Measurements from ENCODE around the gene RUFY4. TPM values are rescaled to one million over a fixed set of nuclear protein-coding genes. Genes with fewer than 3 reads are reported as not detected.

Gene RUFY4
- total RNA-seq, 1 experiment from 2014 or later: 0.21 TPM

- Mint-ChIP-seq H3K27me3 (ENCODE audit: unreplicated experiment) (peaks cover 57% of the 10 kb centered on the region), H3K4me1 (ENCODE audit: low read depth, unreplicated experiment) (no peaks in the 10 kb centered on the region), H3K9me3 (ENCODE audit: low read depth, unreplicated experiment) (no peaks in the 10 kb centered on the region), H3K27ac (ENCODE audit: unreplicated experiment) (no peak overlapping the region), H3K4me3 (ENCODE audit: low read depth, unreplicated experiment) (no peak overlapping the region), H3K36me3 (ENCODE audit: insufficient read depth, unreplicated experiment) (no peaks in the 10 kb centered on the region)
- no TSS peak for BruUV-seq (replicated peaks)
- no peak for TF ChIP-seq CTCF (IDR thresholded peaks at IDR 0.05; ENCODE audit: unreplicated experiment)
- intact Hi-C loops (cut with micrococcal nuclease; ENCODE audit: unreplicated experiment): no loop called here
- CTCF ChIA-PET: no interaction called here
- DNase-seq: no peak
These were observed 21.4 kb upstream of the RUFY4 start for GRCh38 chr2:218047536-218048225.

- Mint-ChIP-seq H3K36me3 (ENCODE audit: insufficient read depth, unreplicated experiment) (no peaks in the 10 kb centered on the region), H3K4me3 (ENCODE audit: low read depth, unreplicated experiment) (no peak overlapping the region), H3K27me3 (ENCODE audit: unreplicated experiment) (peaks cover 49% of the 10 kb centered on the region), H3K27ac (ENCODE audit: unreplicated experiment) (no peak overlapping the region), H3K9me3 (ENCODE audit: low read depth, unreplicated experiment) (no peaks in the 10 kb centered on the region), H3K4me1 (ENCODE audit: low read depth, unreplicated experiment) (no peaks in the 10 kb centered on the region)
- TF ChIP-seq CTCF (IDR thresholded peaks at IDR 0.05; ENCODE audit: unreplicated experiment): no peak
- intact Hi-C loops (cut with micrococcal nuclease; ENCODE audit: unreplicated experiment): no loop called here
- DNase-seq: no peak
- BruUV-seq (replicated peaks): no TSS peak
- CTCF ChIA-PET: no interaction called here
These were observed 17.1 kb upstream of the RUFY4 start for GRCh38 chr2:218051903-218052302.

- Mint-ChIP-seq H3K4me1 (ENCODE audit: low read depth, unreplicated experiment) (no peaks in the 10 kb centered on the region), H3K9me3 (ENCODE audit: low read depth, unreplicated experiment) (no peaks in the 10 kb centered on the region), H3K4me3 (ENCODE audit: low read depth, unreplicated experiment) (no peak overlapping the region), H3K27ac (ENCODE audit: unreplicated experiment) (no peak overlapping the region), H3K36me3 (ENCODE audit: insufficient read depth, unreplicated experiment) (no peaks in the 10 kb centered on the region), H3K27me3 (ENCODE audit: unreplicated experiment) (peaks cover 93% of the 10 kb centered on the region)
- intact Hi-C loops (cut with micrococcal nuclease; ENCODE audit: unreplicated experiment): no loop called here
- no peak for TF ChIP-seq CTCF (IDR thresholded peaks at IDR 0.05; ENCODE audit: unreplicated experiment)
- CTCF ChIA-PET: no interaction called here
- no peak for DNase-seq
- BruUV-seq (replicated peaks): no TSS peak
These were observed 9.8 kb upstream of the RUFY4 start for GRCh38 chr2:218059289-218059688.

GRCh38 chr2:218060118-218060517 lies 8.9 kb upstream of the RUFY4 start:
- no TSS peak for BruUV-seq (replicated peaks)
- Mint-ChIP-seq H3K36me3 (ENCODE audit: insufficient read depth, unreplicated experiment) (no peaks in the 10 kb centered on the region), H3K27ac (ENCODE audit: unreplicated experiment) (no peak overlapping the region), H3K4me1 (ENCODE audit: low read depth, unreplicated experiment) (no peaks in the 10 kb centered on the region), H3K9me3 (ENCODE audit: low read depth, unreplicated experiment) (no peaks in the 10 kb centered on the region), H3K4me3 (ENCODE audit: low read depth, unreplicated experiment) (no peak overlapping the region), H3K27me3 (ENCODE audit: unreplicated experiment) (peaks cover 100% of the 10 kb centered on the region)
- DNase-seq: no peak
- CTCF ChIA-PET: no interaction called here
- TF ChIP-seq CTCF (IDR thresholded peaks at IDR 0.05; ENCODE audit: unreplicated experiment): no peak
- intact Hi-C loops (cut with micrococcal nuclease; ENCODE audit: unreplicated experiment): no loop called here
